Activated CD4-positive, alpha-beta T cell treated with anti-CD3 and anti-CD28 coated beads for 1 hour (primary cell): ENCODE data around the gene RGN.
"Not testable (repeated sequence)": the region's sequence is repeated elsewhere in the genome, so short reads cannot be mapped to it uniquely, and the experiment has no call there.

Source experiments
- DNase-seq: peaks from one replicate; pipeline ENCODE4 v3.0.0-alpha.2; 2020

The RGN gene

GRCh38 chrX:47124466-47124865 lies 46.2 kb downstream of the RGN start:
- not testable (repeated sequence) for DNase-seq

DNA sequence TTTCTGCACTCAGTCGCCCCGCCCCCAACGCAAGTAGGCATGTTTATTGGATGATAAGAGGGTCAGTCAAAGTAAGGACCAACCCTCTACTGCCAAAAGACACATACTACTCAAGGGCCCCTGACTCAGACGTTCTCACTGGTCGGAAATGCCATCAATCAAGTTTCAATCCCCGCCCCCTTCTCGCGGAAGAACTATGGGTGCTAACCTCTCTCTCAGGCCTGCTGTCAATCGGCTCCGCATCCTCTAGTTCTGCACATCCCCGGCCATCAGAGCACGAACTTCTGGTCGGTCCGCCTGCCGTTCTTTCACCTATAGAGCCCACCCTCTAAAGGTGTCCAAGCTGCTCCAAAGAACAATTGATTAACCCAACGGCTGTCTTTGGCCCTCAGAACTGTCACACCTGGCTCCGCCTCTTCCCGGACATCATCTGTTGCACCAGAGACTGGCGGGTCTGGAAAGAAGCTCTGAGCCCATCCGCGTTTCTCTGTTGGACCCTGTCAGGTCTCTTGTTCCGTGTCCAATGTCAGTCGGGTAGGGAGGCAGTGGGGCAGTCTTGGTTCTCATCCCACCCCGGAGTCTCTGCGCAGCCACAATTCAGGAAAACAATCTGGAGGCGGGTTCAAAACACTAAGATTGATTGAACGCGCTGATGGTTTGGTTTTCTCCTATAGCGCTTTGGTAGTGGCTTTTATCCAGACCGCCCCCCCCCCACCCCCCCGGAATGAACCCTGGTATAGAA lies 51.1 kb downstream of the RGN start:
- peak; percentile 75 for DNase-seq

GRCh38 chrX:47129899-47130358 lies 51.7 kb downstream of the RGN start:
- DNase-seq, result no peak

- DNase-seq, result no peak
These were observed 55.2 kb downstream of the RGN start for GRCh38 chrX:47133493-47133892.

DNA sequence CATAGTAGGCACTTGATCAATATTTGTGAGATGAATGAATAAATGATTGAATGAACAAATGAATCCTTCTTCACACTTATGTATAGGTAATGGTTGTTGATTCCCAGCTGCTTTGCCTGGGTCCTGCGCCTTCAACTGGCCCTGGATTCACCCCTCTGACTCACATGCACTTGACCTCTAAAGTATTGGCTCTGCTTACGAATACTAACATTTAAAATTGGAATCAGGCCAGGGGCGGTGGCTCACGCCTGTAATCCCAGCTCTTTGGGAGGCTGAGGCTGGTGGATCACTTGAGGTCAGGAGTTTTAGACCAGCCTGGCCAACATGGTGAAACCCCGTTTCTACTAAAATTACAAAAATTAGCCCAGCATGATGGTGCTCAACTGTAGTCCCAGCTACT lies 57.4 kb downstream of the RGN start:
- not testable (repeated sequence) for DNase-seq

DNA sequence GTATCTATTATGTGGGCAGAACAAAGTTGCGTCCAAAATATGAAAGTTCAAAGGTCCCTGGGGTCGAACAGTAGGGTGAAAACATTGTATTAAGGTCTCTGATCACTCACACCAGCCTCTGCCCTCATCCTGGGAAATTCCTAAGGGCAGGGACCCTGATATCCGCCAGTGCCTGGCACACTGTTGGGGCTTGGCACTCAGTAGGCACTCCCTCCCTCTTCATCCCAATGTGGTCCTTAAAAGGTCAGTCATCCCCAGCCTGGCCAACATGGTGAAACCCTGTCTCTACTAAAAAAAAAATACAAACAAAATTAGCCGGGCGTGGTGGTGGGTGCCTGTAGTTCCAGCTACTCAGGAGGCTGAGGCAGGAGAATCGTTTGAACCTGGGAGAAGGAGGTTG lies 59.9 kb downstream of the RGN start:
- no peak for DNase-seq
